GM23338 (cell line): ENCODE results near the gene PTPRF. TPM values are rescaled to one million over a fixed set of nuclear protein-coding genes. Genes with fewer than 3 reads are reported as not detected.
A peak's percentile ranks its signal among the peaks of the same experiment; 100 is the strongest.

Experiments used
- ATAC-seq: fragments of 200-7000 bp; cut with Tn5 transposase; 3 replicates; pipeline ENCODE4 v1.9.1; 2020
- DNase-seq: peaks from one replicate; pipeline ENCODE4 v3.0.0-alpha.2; 2015; ENCODE audit warnings: low spot score
- H2AFZ ChIP-seq: fragments of 200-600 bp; sonication (generic); 2 replicates; pipeline ENCODE4 v1.8.0; 2016; ENCODE audit warnings: antibody characterized with exemption, mild to moderate bottlenecking, moderate library complexity
- H3F3A ChIP-seq: fragments of 200-600 bp; sonication (generic); replicated peaks from 2 replicates; pipeline ENCODE4 v1.8.0; 2017; ENCODE audit warnings: antibody characterized with exemption, mixed run types, low read depth
- H3K27ac ChIP-seq: fragments of 200-600 bp; sonication (generic); 2 replicates; pipeline ENCODE4 v1.6.1; 2016; ENCODE audit warnings: low read depth
- H3K27me3 ChIP-seq: fragments of 200-600 bp; sonication (generic); 2 replicates; pipeline ENCODE4 v1.8.0; 2016; ENCODE audit warnings: mild to moderate bottlenecking, mixed run types, moderate library complexity; ENCODE audit not compliant: insufficient read depth
- H3K36me3 ChIP-seq: fragments of 200-600 bp; sonication (generic); 2 replicates; pipeline ENCODE4 v1.8.0; 2016; ENCODE audit warnings: mild to moderate bottlenecking; ENCODE audit not compliant: insufficient read depth
- H3K4me1 ChIP-seq: fragments of 200-600 bp; sonication (generic); 2 replicates; pipeline ENCODE4 v1.8.0; 2016; ENCODE audit warnings: mild to moderate bottlenecking, moderate library complexity; ENCODE audit not compliant: insufficient read depth
- H3K4me2 ChIP-seq: fragments of 200-600 bp; sonication (generic); 2 replicates; pipeline ENCODE4 v1.7.1; 2017; ENCODE audit warnings: mixed run types
- H3K4me3 ChIP-seq: fragments of 200-600 bp; sonication (generic); 2 replicates; pipeline ENCODE4 v1.6.1; 2016; ENCODE audit warnings: mixed run types
- H3K79me2 ChIP-seq: fragments of 200-600 bp; sonication (generic); replicated peaks from 2 replicates; pipeline ENCODE4 v1.8.0; 2017; ENCODE audit warnings: mild to moderate bottlenecking; ENCODE audit not compliant: insufficient read depth
- H3K9me2 ChIP-seq: fragments of 200-600 bp; sonication (generic); 2 replicates; pipeline ENCODE4 v1.8.0; 2017; ENCODE audit not compliant: insufficient read depth
- H4K20me1 ChIP-seq: fragments of 200-600 bp; sonication (generic); replicated peaks from 2 replicates; pipeline ENCODE4 v1.8.0; 2017; ENCODE audit warnings: mild to moderate bottlenecking; ENCODE audit not compliant: insufficient read depth
- H3K27ac Mint-ChIP-seq: 2 replicates; pipeline ENCODE4 v1.8.0; 2020; ENCODE audit warnings: inconsistent platforms, mild to moderate bottlenecking, moderate library complexity, mixed read lengths
- H3K27me3 Mint-ChIP-seq: 3 replicates; pipeline ENCODE4 v1.8.0; 2022; ENCODE audit warnings: low read depth, mild to moderate bottlenecking, moderate library complexity, mixed read lengths, inconsistent platforms; ENCODE audit not compliant: insufficient read depth, poor library complexity
- H3K36me3 Mint-ChIP-seq: 3 replicates; pipeline ENCODE4 v1.8.0; 2021; ENCODE audit warnings: low read depth, mild to moderate bottlenecking, inconsistent platforms, moderate library complexity, mixed read lengths
- H3K4me1 Mint-ChIP-seq: 3 replicates; pipeline ENCODE4 v1.8.0; 2020; ENCODE audit warnings: mild to moderate bottlenecking, inconsistent platforms, mixed read lengths
- H3K4me3 Mint-ChIP-seq: 3 replicates; pipeline ENCODE4 v1.8.0; 2021; ENCODE audit warnings: moderate library complexity, mild to moderate bottlenecking, inconsistent platforms, mixed read lengths
- H3K9me3 Mint-ChIP-seq: 3 replicates; pipeline ENCODE4 v1.8.0; 2020; ENCODE audit warnings: moderate library complexity, mild to moderate bottlenecking, inconsistent platforms, mixed read lengths
- CTCF ChIP-seq, 2 experiments: fragments of 200-600 bp in 1 of 2; sonication (generic) in 1 of 2; conservative IDR thresholded peaks; 2 replicates each; pipeline versions ENCODE4 v1.5.1 to v1.6.1; 2016 to 2017; ENCODE audit warnings: antibody characterized with exemption in 2 of 2, low read depth in 2 of 2, mild to moderate bottlenecking in 2 of 2, moderate library complexity in 1 of 2
- EZH2 ChIP-seq: fragments of 200-600 bp; sonication (generic); IDR thresholded peaks from one replicate; pipeline ENCODE4 v1.8.0; 2017; ENCODE audit warnings: antibody characterized with exemption, mild to moderate bottlenecking, low read depth; ENCODE audit not compliant: unreplicated experiment
- JUNB ChIP-seq: IDR thresholded peaks from one replicate; pipeline ENCODE4 v1.6.1; 2016; ENCODE audit warnings: antibody characterized with exemption; ENCODE audit not compliant: unreplicated experiment
- STAT1 ChIP-seq: IDR thresholded peaks from one replicate; pipeline ENCODE4 v1.6.1; 2016; ENCODE audit warnings: antibody characterized with exemption; ENCODE audit not compliant: unreplicated experiment
- ZNF114 ChIP-seq: fragments of 250-450 bp; sonication (Bioruptor Pico); IDR thresholded peaks from 2 replicates; pipeline ENCODE4 v1.5.0; 2020; ENCODE audit warnings: mild to moderate bottlenecking, moderate library complexity
- ZNF462 ChIP-seq: fragments of 250-450 bp; sonication (Bioruptor Pico); IDR thresholded peaks from 2 replicates; pipeline ENCODE4 v1.5.0; 2020; ENCODE audit warnings: mild to moderate bottlenecking, moderate library complexity
- polyA plus RNA-seq: library from polyadenylated mRNA; unstranded; fragments of >200 nt; fragmentation: Nextera tagmentation; extraction: Ambion mirVana; gene quantifications from 2 replicates; pipeline ENCODE4 v1.2.1, GENCODE V29; 2016
- total RNA-seq: library from RNA; depleted of rRNA; stranded (reverse); fragments of >200 nt; shearing (Covaris generic); gene quantifications from 2 replicates; pipeline ENCODE4 v1.2.3, GENCODE V29; 2014

PTPRF gene
- total and polyA plus RNA-seq, 2 experiments from 2014 or later, result 52.4 to 173 TPM

- TF ChIP-seq ZNF462 (no peak), ZNF114 (CRISPR knock-in tag) (no peak), JUNB (no peak), EZH2 (no peak)
These were observed 22.1 kb downstream of the PTPRF start (continued) for GRCh38 chr1:43552813-43553212.

- Histone ChIP-seq H4K20me1 (no peaks in the 10 kb centered on the region; the same call in 1 of the 2 replicates), H3K4me3 (no peak overlapping the region), H3K36me3 (peaks cover 5% of the 10 kb centered on the region), H3K79me2 (peaks cover 46% of the 10 kb centered on the region), H3K9me2 (no peaks in the 10 kb centered on the region), H3K4me2 (no peak overlapping the region), H2AFZ (no peak overlapping the region), H3K4me1 (peaks cover 40% of the 10 kb centered on the region), H3F3A (peaks cover 14% of the 10 kb centered on the region), H3K27ac (peak overlapping the region; percentile 42; the same call in 1 of the 2 replicates), H3K27me3 (no peaks in the 10 kb centered on the region)
- H3K4me1 Mint-ChIP-seq, result peaks cover 48% of the 10 kb centered on the region
- peak overlapping the region; percentile 51; the same call in 1 of the 2 replicates for H3K27ac Mint-ChIP-seq
- H3K36me3 Mint-ChIP-seq, result peaks cover 50% of the 10 kb centered on the region
- peaks cover 11% of the 10 kb centered on the region for H3K27me3 Mint-ChIP-seq
- peak; percentile 66 to 71 for TF ChIP-seq CTCF (conservative IDR thresholded peaks at IDR 0.05; ENCODE audit: low read depth in 2 of 2)
- no peak for TF ChIP-seq STAT1
- peak; percentile 86 for DNase-seq
- ATAC-seq, result peak; percentile 3; the same call in 1 of the 3 replicates
- no peaks in the 10 kb centered on the region; the same call in 2 of the 3 replicates for H3K9me3 Mint-ChIP-seq
- H3K4me3 Mint-ChIP-seq, result no peak overlapping the region
These were observed 23.8 kb downstream of the PTPRF start for GRCh38 chr1:43554444-43554992.
